Measurements from ENCODE around the gene ORAI3.
A peak's percentile ranks its signal among the peaks of the same experiment; 100 is the strongest.

Gene ORAI3

DNA sequence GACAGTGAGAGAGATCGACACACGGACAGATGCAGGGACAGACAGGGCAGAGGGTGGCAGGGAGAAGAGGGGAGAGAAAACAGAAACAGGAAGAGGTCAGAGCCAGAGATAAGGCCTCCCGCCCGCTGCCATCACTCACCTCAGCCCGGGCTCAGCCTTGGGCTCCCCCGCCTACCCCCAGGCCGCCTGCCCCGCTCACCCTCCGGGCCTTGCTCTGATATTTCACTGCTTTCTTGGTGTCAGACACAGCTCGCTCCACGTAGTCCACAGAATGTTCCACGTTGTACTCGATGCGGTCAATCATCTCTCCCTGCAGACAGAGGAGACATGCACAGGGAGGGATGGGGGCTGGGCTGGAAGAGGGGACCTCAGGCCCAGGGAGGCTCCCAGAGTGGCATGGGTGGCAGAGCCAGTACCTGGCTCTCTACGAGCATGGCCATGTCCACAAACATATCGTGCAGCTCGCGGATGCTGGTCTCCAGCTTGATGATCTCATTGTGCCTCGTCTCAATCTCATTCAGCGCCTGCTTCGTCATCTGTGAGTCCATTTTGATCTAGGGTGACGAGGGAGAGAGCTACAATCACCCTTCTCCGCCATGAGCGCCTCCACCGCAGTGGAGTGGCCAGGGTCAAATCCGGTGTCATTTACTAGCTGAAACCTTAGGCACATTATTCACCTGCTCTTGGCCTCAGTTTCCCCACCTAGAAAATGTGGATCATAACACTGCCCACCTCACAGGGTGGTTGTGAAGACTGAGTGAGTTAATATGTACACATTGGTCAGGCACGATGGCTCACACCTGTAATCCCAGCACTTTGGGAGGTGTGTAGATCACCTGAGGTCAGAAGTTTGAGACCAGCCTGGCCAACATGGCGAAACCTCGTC, 44.3 kb downstream of the ORAI3 start:
- peaks cover 14% of the 10 kb centered on the region for H3K4me1 Mint-ChIP-seq
- no peak for DNase-seq (ENCODE audit: low spot score in 2 of 2)

DNA sequence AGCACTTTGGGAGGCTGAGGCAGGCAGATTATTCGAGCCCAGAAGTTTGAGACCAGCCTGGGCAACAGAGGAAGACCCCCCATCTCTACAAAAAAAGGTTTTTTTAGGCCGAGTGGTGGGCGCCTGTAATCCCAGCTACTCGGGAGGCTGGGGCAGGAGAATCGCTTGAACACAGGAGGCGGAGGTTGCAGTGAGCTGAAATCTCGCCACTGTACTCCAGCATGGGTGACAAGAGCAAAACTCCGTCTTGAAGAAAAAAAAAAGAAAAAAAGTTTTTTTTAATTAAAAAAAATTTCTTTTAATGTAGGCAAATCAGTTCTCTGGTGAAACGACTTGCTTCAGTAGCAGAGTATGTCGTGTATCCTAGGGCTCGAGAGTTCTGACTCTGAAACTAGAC, 47.1 kb downstream of the ORAI3 start:
- DNase-seq (ENCODE audit: low spot score in 2 of 2) = no peak

More for the DNA sequence above, 44.3 kb downstream of the ORAI3 start:
- ATAC-seq (ENCODE audit: low read depth) = no peak
- no peak overlapping the region for H3K4me3 Mint-ChIP-seq
- H3K27me3 Mint-ChIP-seq = peaks cover 1% of the 10 kb centered on the region
- no peaks in the 10 kb centered on the region for H3K9me3 Mint-ChIP-seq
- no peak overlapping the region for H3K27ac Mint-ChIP-seq
- no peaks in the 10 kb centered on the region for H3K36me3 Mint-ChIP-seq

DNA sequence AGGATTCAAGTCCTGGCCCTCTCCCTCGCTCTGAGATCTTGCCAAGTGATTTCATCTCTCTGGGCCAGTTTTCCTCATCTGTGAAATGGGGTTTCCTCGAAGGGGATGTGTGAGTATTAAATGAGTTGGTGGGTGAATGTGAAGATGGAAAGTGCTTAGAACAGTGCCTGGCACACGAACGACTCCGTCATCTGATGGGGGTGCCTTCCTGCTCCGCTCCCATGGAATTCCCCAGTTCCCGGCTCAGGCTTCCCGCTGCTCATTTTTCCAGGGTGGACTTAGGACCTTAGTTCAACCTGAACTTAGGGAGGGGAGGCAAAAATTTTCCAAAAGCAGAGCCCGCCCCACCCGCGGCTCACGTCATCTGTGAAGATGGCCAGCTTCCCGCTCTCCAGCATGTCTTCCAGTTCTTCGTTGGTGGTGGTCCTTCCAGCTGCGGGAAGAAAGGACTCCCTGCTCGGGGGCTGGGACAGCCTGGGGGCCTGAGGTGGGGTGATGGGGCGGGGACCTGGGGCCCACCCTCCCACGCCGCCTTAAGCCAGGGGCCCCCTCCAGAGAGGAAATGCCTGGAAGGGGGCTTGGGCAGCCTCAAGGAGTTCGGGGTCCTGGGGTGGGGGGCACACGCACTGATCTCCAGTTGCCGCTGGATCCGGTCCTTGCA, 47.6 kb downstream of the ORAI3 start:
- Mint-ChIP-seq H3K36me3 (no peaks in the 10 kb centered on the region), H3K4me3 (peak overlapping the region; percentile 98), H3K9me3 (no peaks in the 10 kb centered on the region), H3K4me1 (peaks cover 14% of the 10 kb centered on the region), H3K27me3 (peaks cover 1% of the 10 kb centered on the region), H3K27ac (peak overlapping the region; percentile 96)
- DNase-seq (ENCODE audit: low spot score in 2 of 2) (no peak), ATAC-seq (ENCODE audit: low read depth) (no peak)

More for the DNA sequence above, 47.1 kb downstream of the ORAI3 start:
- no peak for ATAC-seq (ENCODE audit: low read depth)
- Mint-ChIP-seq H3K4me3 (peak overlapping the region; percentile 98), H3K9me3 (no peaks in the 10 kb centered on the region), H3K36me3 (no peaks in the 10 kb centered on the region), H3K27ac (peak overlapping the region; percentile 96), H3K27me3 (peaks cover 1% of the 10 kb centered on the region), H3K4me1 (peaks cover 14% of the 10 kb centered on the region)

DNA sequence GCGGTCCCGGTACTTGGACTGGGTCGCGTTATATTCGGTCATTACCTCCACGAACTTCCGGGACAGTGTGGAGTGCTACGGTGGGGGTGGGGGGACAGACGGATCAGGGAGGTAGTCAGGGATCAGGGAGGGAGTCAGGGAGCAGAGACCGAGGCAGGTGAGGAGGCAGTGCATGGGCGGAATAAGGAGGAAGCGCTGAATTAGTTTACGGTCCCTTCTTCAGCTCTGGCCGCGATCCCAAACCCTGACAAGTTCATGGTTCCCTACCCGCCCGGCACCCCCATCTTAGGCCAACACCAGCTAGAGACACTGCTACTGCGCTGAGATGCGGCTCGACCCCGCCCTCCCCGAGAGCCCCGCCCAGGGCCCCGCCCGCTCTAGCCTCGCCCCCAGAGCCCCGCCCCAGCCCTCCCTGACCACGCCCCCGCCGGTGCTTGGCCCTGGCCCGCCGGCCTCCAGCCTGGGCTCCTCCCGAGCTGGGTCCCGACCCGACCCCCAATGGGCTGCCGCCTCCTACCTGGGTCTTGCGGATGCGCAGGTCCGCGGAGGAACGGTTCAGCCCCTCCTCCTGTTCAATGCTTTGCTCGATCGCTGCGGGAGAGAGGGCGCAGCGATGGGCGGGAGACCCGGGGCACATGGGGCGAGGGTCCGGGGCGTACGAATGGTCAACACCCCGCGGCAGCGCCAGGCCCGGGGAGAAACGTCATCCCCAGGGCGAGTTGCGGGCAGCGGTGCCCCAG, 48.3 kb downstream of the ORAI3 start:
- H3K4me3 Mint-ChIP-seq = peak overlapping the region; percentile 98
- peak; percentile 68 to 70 for DNase-seq (ENCODE audit: low spot score in 2 of 2)
- H3K36me3 Mint-ChIP-seq = no peaks in the 10 kb centered on the region
- H3K9me3 Mint-ChIP-seq = no peaks in the 10 kb centered on the region
- ATAC-seq (ENCODE audit: low read depth) = peak; percentile 98
- H3K4me1 Mint-ChIP-seq = peaks cover 14% of the 10 kb centered on the region
- H3K27me3 Mint-ChIP-seq = peaks cover 3% of the 10 kb centered on the region
- H3K27ac Mint-ChIP-seq = peak overlapping the region; percentile 96

DNA sequence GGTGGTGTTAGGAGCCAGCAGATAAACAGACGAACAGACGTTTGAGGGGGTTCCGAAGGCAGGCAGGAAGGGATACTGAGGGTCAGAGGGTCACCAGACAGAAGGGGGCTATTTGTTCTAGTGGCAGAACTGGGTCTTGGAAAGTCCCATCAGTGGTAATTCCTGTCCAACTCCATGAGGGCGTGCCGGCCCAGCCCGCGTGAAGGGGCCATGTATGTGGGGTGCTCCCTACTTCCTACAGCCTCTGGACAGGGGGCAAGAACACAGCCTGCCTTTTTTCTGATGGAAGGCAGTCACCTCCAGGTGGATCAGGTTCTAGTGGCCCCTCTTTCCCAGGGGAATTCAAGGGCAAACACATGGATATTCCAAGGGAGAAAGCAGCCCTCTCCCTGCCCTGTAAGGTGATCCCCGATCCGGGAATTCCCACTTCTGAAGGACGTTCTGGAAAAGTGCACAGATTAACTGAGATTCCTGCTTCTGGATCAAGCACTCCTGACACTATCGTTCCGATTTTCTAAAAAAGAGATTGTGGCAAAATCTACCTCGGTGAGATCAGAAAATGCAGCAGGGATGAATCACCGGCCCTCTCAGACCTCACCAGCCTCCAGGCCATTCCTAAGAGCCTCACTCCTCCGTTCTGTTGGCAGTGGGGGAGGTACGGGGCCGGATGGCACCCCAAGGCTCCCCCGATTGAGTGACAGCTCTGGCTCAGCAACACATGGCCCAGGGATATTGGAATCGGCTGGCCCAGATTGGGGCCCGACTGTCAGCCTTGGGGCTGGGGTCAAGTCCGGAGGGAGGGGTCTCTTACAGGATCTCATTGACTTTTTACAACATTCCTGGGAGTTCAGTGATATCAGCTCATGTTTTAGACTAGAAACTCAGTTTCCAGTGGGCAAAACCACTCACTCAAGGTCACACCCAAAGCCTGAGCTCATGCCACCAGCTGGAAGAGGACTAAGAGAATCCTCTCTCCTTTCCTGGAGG, 49.1 kb downstream of the ORAI3 start:
- peak overlapping the region; percentile 81 for H3K4me3 Mint-ChIP-seq
- H3K27ac Mint-ChIP-seq = no peak overlapping the region
- peaks cover 3% of the 10 kb centered on the region for H3K27me3 Mint-ChIP-seq
- no peak for DNase-seq (ENCODE audit: low spot score in 2 of 2)
- peaks cover 12% of the 10 kb centered on the region for H3K4me1 Mint-ChIP-seq
- ATAC-seq (ENCODE audit: low read depth) = no peak
- H3K9me3 Mint-ChIP-seq = no peaks in the 10 kb centered on the region
- no peaks in the 10 kb centered on the region for H3K36me3 Mint-ChIP-seq

DNA sequence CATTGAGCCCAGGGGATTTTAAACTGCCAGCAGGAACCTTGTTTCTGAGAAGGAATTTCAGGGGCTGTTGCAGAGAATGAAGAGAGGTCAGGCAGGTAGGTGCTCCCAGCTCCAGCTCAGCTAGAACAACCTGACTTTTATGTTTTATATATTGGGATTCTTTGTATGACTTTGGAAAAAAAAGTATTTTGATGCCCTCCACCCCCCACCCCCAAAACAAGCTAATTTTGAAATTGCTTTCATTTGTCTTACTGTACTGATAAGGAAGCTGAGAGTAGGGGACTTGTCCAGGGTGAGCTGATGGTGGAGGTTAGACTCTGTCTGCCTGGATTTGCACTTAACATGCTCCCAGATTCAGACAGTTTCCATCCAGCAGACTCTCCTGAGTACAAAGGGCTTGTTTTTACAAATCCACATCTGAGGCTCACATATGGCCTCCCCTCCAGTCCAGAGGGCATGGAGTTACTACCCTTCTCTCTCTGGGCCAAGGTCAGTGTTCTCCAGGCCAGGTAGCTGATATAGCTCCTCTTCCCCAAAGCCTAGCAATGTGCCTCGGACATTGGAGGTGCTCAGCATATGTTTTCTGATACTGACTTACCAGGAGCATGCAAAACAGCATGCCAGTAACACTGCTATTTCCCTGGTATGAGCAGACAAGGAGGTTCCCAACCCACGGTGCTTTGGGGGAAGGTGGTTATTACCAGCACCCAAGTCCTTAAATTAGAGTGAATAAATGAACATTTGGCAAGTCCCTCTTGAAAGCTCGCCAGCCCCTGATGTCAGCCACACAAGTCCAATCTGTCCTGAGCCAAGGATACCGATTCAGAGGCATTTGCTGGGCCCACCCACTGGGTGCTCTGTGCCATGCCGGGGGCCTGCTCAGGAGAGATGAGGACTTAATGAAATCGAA, 50.2 kb downstream of the ORAI3 start:
- peaks cover 3% of the 10 kb centered on the region for H3K27me3 Mint-ChIP-seq
- ATAC-seq (ENCODE audit: low read depth) (no peak), DNase-seq (ENCODE audit: low spot score in 2 of 2) (no peak)
- no peaks in the 10 kb centered on the region for H3K36me3 Mint-ChIP-seq
- no peak overlapping the region for H3K4me3 Mint-ChIP-seq
- H3K27ac Mint-ChIP-seq = no peak overlapping the region
- peaks cover 12% of the 10 kb centered on the region for H3K4me1 Mint-ChIP-seq
- H3K9me3 Mint-ChIP-seq = no peaks in the 10 kb centered on the region

DNA sequence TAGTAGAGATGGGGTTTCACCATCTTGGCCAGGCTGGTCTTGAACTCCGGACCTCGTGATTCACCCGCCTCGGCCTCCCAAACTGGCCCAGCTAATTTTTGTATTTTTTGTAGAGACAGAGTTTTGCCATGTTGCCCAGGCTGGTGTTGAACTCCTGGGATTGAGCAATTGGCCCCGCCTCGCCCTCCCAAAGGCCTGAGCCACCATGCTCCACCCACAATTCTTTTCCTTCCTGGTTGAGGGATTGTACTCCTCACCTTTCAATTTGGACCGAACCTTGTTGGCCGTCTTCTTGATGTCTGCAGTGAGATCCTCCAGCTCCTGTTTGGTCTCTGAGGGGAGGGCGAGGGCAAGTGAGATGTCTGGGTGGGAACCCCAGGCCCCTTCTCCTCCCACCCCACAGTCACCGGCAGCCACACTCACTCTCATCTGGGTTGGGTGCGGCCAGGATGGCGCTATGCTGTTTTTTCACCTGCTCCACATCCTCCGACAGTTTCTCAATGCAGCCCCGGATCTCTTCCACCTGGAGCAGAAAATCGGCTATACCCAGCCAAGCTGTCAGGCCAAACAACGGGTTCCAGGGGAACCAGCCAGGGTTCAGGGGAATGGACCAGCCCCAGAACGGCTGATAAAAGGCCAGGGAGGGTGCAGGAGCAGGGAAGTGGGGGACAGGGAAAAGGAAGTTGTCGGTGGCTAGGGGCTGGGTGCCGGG, 52.0 kb downstream of the ORAI3 start:
- H3K4me3 Mint-ChIP-seq = no peak overlapping the region
- peaks cover 10% of the 10 kb centered on the region for H3K4me1 Mint-ChIP-seq
- H3K27ac Mint-ChIP-seq = no peak overlapping the region
- H3K36me3 Mint-ChIP-seq = no peaks in the 10 kb centered on the region
- H3K9me3 Mint-ChIP-seq = no peaks in the 10 kb centered on the region
- no peak for ATAC-seq (ENCODE audit: low read depth)
- peaks cover 3% of the 10 kb centered on the region for H3K27me3 Mint-ChIP-seq
- no peak for DNase-seq (ENCODE audit: low spot score in 2 of 2)

DNA sequence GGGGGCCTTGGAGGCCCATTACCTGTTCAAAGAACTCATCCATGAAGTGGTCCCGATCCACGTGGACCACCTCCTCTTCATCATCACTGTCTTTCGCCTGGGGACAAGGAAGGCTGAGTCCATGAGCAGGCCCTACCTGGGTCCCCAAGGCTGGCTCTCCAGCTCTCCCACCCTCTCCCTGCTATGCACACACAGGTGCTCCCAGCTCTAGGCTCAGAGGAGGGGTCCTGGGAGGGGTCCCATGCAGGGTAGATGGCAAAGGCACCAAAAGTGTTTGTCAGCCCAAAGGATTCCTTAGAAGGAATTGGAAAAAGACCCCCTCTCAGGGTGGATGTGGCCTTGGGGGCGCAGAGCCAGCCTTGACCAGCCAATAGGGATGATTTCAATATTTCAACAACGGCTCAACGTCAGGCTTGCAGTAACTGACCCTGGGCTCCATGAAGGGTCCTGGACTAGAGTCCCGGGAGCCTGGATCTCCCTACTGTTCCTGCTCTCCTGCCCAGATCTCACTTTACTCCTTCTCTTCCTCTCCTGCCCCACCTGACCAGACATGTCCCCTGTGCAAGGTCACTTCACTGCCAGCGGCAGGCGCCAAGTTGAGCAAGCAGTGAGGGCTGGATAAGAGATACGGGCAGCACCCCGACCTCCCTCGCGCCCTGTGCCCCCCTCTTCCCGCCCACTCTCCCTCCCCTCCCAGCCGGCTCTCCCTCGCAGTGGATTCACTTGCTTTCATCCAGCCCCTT, 52.8 kb downstream of the ORAI3 start:
- DNase-seq (ENCODE audit: low spot score in 2 of 2) (no peak), ATAC-seq (ENCODE audit: low read depth) (no peak)
- Mint-ChIP-seq H3K4me1 (peaks cover 5% of the 10 kb centered on the region), H3K36me3 (no peaks in the 10 kb centered on the region), H3K27me3 (peaks cover 5% of the 10 kb centered on the region), H3K27ac (no peak overlapping the region), H3K4me3 (no peak overlapping the region), H3K9me3 (no peaks in the 10 kb centered on the region)

DNA sequence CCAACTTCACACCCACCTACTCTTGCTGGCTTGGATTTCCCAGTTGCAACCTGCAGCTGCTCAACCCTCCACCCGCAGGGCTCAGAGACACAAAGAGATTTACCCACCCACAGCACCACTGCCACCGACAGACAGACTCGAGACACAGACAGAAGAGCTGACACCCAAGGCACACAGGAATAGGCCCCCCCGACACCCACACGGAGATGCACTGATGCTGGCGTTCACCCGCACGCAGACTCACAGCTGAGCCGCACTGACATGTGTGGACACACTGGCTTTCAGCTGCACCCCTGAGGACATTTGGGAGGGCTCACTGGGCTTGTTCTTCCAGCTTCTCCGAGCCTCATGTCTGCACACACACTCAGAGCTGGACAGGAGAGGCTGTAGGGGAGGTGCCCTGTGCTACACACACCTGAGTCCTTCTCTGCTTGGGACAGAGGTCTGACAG, 53.4 kb downstream of the ORAI3 start:
- Mint-ChIP-seq H3K36me3 (no peaks in the 10 kb centered on the region), H3K27me3 (peaks cover 6% of the 10 kb centered on the region), H3K27ac (no peak overlapping the region), H3K4me3 (no peak overlapping the region), H3K4me1 (peaks cover 2% of the 10 kb centered on the region), H3K9me3 (no peaks in the 10 kb centered on the region)
- DNase-seq (ENCODE audit: low spot score in 2 of 2) (no peak), ATAC-seq (ENCODE audit: low read depth) (no peak)

DNA sequence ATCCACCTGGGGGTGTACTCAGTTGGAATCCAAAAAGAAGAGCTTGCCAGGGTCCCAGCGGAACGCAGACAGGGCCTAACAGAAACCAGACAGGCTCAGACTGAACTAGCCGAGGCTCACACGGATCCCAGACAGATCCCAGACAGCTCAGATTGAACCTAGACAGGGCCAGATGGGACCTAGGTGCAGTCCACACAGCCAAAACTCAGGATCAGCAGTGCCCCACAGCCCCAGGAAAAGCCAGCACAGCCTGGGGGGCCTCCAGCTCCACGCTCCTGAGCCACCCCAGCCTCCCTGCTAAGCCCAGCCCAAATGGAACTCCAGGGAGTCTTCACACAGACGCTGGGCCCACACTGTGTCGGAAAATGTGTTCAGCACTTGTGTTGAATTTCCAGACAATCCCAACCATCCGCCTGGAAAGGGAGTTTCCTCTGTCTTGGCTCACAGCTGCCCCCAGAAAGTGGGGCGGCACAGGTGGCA, 54.0 kb downstream of the ORAI3 start:
- no peak for DNase-seq (ENCODE audit: low spot score in 2 of 2)
- no peaks in the 10 kb centered on the region for H3K4me1 Mint-ChIP-seq
- no peak overlapping the region for H3K27ac Mint-ChIP-seq
- H3K36me3 Mint-ChIP-seq = no peaks in the 10 kb centered on the region
- no peak overlapping the region for H3K4me3 Mint-ChIP-seq
- peaks cover 7% of the 10 kb centered on the region for H3K27me3 Mint-ChIP-seq
- ATAC-seq (ENCODE audit: low read depth) = no peak
- no peaks in the 10 kb centered on the region for H3K9me3 Mint-ChIP-seq

DNA sequence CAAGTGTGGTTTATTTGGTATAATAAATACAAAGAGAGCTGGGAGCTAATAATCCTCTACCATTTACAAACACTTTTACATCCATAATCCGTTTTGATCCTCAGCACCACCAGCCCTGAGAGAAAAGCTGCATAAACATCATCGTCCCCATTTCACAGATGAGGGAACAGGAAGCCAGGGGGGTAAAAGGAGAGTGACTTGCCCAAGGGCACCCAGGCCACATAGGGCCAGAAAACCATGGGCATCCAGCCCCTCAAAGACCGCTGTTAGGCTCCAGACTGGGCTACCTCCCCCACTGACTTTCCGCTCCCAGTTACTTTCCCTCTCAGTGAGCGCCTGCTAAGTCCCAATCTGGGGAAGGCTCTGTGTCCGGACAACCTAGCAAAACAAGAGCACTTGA, 54.9 kb downstream of the ORAI3 start:
- Mint-ChIP-seq H3K4me1 (no peaks in the 10 kb centered on the region), H3K27me3 (peaks cover 8% of the 10 kb centered on the region), H3K27ac (peak overlapping the region; percentile 19), H3K4me3 (no peak overlapping the region), H3K36me3 (no peaks in the 10 kb centered on the region), H3K9me3 (no peaks in the 10 kb centered on the region)
- ATAC-seq (ENCODE audit: low read depth) (no peak), DNase-seq (ENCODE audit: low spot score in 2 of 2) (no peak)
